Neuronal stem cell (in vitro differentiated cells): ENCODE data around the gene SPC24.

Experiments used
- DNase-seq: peaks from one replicate; pipeline ENCODE4 v3.0.0-alpha.2; 2013; ENCODE audit warnings: low spot score
- H2AFZ ChIP-seq: one replicate; pipeline ENCODE4 v1.6.1; 2013; ENCODE audit warnings: mild to moderate bottlenecking, low read length, inconsistent platforms
- H2AK5ac ChIP-seq: 2 replicates; pipeline ENCODE4 v1.6.1; 2013; ENCODE audit warnings: low read depth, mild to moderate bottlenecking, inconsistent platforms, low read length, moderate library complexity, mixed read lengths
- H2BK120ac ChIP-seq: 2 replicates; pipeline ENCODE4 v1.6.1; 2013; ENCODE audit warnings: low read depth, mild to moderate bottlenecking, inconsistent platforms, low read length, moderate library complexity, mixed read lengths
- H2BK12ac ChIP-seq: one replicate; pipeline ENCODE4 v1.6.1; 2013; ENCODE audit warnings: low read length, inconsistent platforms
- H2BK15ac ChIP-seq: 2 replicates; pipeline ENCODE4 v1.6.1; 2013; ENCODE audit warnings: mild to moderate bottlenecking, low read length, inconsistent platforms, mixed read lengths
- H2BK5ac ChIP-seq: one replicate; pipeline ENCODE4 v1.6.1; 2013; ENCODE audit warnings: inconsistent platforms, mild to moderate bottlenecking, low read length, moderate library complexity
- H3K14ac ChIP-seq: one replicate; pipeline ENCODE4 v1.6.1; 2013; ENCODE audit warnings: low read length, inconsistent platforms
- H3K18ac ChIP-seq: 2 replicates; pipeline ENCODE4 v1.6.1; 2013; ENCODE audit warnings: low read length, inconsistent platforms
- H3K23ac ChIP-seq: 2 replicates; pipeline ENCODE4 v1.6.1; 2013; ENCODE audit warnings: low read depth, mild to moderate bottlenecking, mixed read lengths, low read length, inconsistent platforms; ENCODE audit not compliant: poor library complexity
- H3K27ac ChIP-seq: replicated peaks from 3 replicates; pipeline ENCODE4 v1.5.1; 2013; ENCODE audit warnings: low read length, inconsistent platforms
- H3K27me3 ChIP-seq, 3 experiments: 2 replicates each; pipeline ENCODE4 v1.6.1; 2013; ENCODE audit warnings: low read length in 3 of 3, mild to moderate bottlenecking in 2 of 3, inconsistent platforms in 1 of 3, low read depth in 1 of 3, mixed read lengths in 1 of 3, moderate library complexity in 1 of 3; ENCODE audit not compliant: control insufficient read depth in 3 of 3, insufficient read depth in 3 of 3
- H3K36me3 ChIP-seq, 2 donors: replicated peaks in 1 of 2; 2 replicates each; pipeline ENCODE4 v1.6.1; 2013; ENCODE audit warnings: low read length in 2 of 2; ENCODE audit not compliant: control insufficient read depth in 2 of 2, insufficient read depth in 2 of 2
- H3K4ac ChIP-seq: 2 replicates; pipeline ENCODE4 v1.6.1; 2013; ENCODE audit warnings: inconsistent platforms, mild to moderate bottlenecking, low read length, moderate library complexity
- H3K4me1 ChIP-seq, 2 donors: 1 replicate in 1 of 2; 2 replicates in 1 of 2; pipeline ENCODE4 v1.6.1; 2013; ENCODE audit warnings: low read length in 2 of 2, low read depth in 1 of 2; ENCODE audit not compliant: control insufficient read depth in 2 of 2, insufficient read depth in 1 of 2
- H3K4me2 ChIP-seq: one replicate; pipeline ENCODE4 v1.6.1; 2013; ENCODE audit warnings: mild to moderate bottlenecking, low read length, inconsistent platforms; ENCODE audit not compliant: insufficient read depth, poor library complexity, severe bottlenecking
- H3K4me3 ChIP-seq, 2 donors: 2 replicates each; pipeline ENCODE4 v1.5.1; 2013; ENCODE audit warnings: low read length in 2 of 2, mild to moderate bottlenecking in 2 of 2, inconsistent platforms in 1 of 2, moderate library complexity in 1 of 2
- H3K79me1 ChIP-seq: one replicate; pipeline ENCODE4 v1.6.1; 2013; ENCODE audit warnings: low read depth, mild to moderate bottlenecking, inconsistent platforms, low read length, moderate library complexity
- H3K9ac ChIP-seq: one replicate; pipeline ENCODE4 v1.6.1; 2013; ENCODE audit warnings: mild to moderate bottlenecking, low read depth, low read length, inconsistent platforms; ENCODE audit not compliant: poor library complexity
- H3K9me3 ChIP-seq, 2 donors: replicated peaks in 1 of 2; 2 replicates each; pipeline versions ENCODE3 to v1.6.1; 2013; ENCODE audit warnings: low read length in 2 of 2, mild to moderate bottlenecking in 2 of 2, inconsistent platforms in 1 of 2, low read depth in 1 of 2, mixed read lengths in 1 of 2, moderate library complexity in 1 of 2; ENCODE audit not compliant: control insufficient read depth in 2 of 2, insufficient read depth in 1 of 2
- H4K8ac ChIP-seq: one replicate; pipeline ENCODE4 v1.6.1; 2013; ENCODE audit warnings: low read depth, mild to moderate bottlenecking, inconsistent platforms, low read length, moderate library complexity
- H4K91ac ChIP-seq: one replicate; pipeline ENCODE4 v1.6.1; 2013; ENCODE audit warnings: low read length, low read depth, mild to moderate bottlenecking, inconsistent platforms; ENCODE audit not compliant: poor library complexity
- WGBS, 2 donors: extraction: QIAGEN DNeasy Blood & Tissue Kit; methylation state at CpG; one replicate each; pipeline ENCODE4 v1.1.7; 2013; ENCODE audit warnings: missing lambda C conversion rate in 2 of 2, mixed read lengths in 1 of 2; ENCODE audit not compliant: insufficient read length in 2 of 2, insufficient replicate concordance in 1 of 2; ENCODE audit errors: extremely low coverage in 2 of 2; 5-methylcytosine and 5-hydroxymethylcytosine counted together

SPC24 gene

DNA sequence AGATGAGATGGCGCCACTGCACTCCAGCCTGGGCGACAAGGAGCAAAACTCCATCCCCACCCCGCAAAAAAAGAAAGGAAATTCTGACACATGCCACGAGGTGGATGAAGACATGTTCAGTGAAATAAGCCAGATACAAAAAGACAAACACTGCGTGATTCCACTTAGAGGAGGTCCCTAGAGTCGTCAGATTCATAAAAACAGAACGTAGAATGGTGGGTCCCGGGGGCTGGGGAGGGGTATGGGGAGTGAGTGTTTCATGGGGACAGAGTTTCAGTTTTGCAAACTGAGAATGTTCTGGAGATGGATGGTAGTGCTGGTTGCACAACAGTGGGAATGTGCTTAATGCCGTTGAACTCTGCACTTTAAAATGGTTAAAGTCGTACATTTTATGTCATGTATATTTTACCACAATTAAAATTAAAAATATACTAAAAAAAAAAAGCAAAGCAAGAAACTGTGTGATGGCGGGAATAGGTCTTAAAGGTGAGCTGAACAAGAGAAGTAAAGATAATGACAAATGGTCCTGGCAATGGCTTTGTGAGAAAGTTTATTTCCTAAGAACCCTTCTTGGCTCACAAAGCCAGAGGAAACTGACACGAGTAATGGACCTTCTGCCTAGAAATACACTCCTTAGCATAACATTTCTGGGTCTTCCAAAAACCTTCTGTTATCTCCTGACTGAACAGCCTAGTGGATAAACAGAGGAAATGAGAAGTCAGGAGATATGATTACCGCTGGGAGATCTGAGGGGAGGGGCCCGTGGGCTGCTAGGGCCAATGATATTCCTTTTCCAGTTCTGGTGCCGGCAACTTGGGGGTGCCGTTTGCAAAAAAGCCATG, 4.2 kb upstream of the SPC24 start:
- Histone ChIP-seq H3K9me3 (no peaks in the 10 kb centered on the region), H3K79me1 (peaks cover 4% of the 10 kb centered on the region), H2AFZ (no peak overlapping the region), H3K23ac (no peak overlapping the region), H3K4me1 (peaks cover 0 to 6% of the 10 kb centered on the region in 2 donors), H3K27me3 (no peaks in the 10 kb centered on the region), H3K4ac (no peak overlapping the region), H2BK15ac (no peak overlapping the region), H2AK5ac (no peak overlapping the region), H3K36me3 (no peaks in the 10 kb centered on the region), H2BK12ac (no peak overlapping the region), H2BK120ac (no peak overlapping the region), H3K27ac (no peak overlapping the region), H3K4me2 (no peak overlapping the region), H4K91ac (no peak overlapping the region), H3K4me3 (no peak overlapping the region), H2BK5ac (no peak overlapping the region), H4K8ac (no peak overlapping the region), H3K18ac (no peak overlapping the region), H3K9ac (no peak overlapping the region), H3K14ac (no peak overlapping the region)
- no peak for DNase-seq
- WGBS, 2 donors: no CpG with 5 or more reads among the region's 16 CpGs

DNA sequence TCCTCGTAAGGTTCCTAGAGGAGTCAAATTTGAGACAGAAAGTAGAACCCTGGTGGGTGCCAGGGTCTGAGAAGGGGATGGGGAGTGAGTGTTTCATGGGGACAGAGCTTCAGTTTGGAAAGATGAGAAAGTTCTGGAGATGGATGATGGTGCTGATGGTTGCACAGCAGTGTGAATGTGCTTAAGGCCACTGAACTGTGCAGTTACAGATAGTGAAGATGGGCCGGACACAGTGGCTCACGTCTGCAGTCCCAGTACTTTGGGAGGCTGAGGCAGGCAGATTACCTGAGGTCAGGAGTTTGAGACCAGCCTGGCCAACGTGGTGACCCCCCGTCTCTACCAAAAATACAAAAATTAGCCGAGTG, 917 bp downstream of the SPC24 start:
- no peak overlapping the region for H4K91ac ChIP-seq
- H4K8ac ChIP-seq: no peak overlapping the region
- H3K9ac ChIP-seq: no peak overlapping the region
- H3K14ac ChIP-seq: no peak overlapping the region
- no peak overlapping the region for H3K4ac ChIP-seq
- no peak overlapping the region for H2BK120ac ChIP-seq
- H2AFZ ChIP-seq: no peak overlapping the region
- H2BK12ac ChIP-seq: no peak overlapping the region
- no peaks in the 10 kb centered on the region for H3K27me3 ChIP-seq
- no CpG with 5 or more reads among the region's 6 CpGs for WGBS, 2 donors
- H2BK15ac ChIP-seq: no peak overlapping the region
- peak overlapping the region; percentile 82 to 95 for H3K4me3 ChIP-seq
- no peak overlapping the region for H3K27ac ChIP-seq
- no peak for DNase-seq
- H2AK5ac ChIP-seq: no peak overlapping the region
- peak overlapping the region; percentile 66 for H3K4me2 ChIP-seq
- peaks cover 2 to 31% of the 10 kb centered on the region in 2 donors for H3K36me3 ChIP-seq
- H3K9me3 ChIP-seq: no peaks in the 10 kb centered on the region
- H3K18ac ChIP-seq: no peak overlapping the region
- peaks cover 7% of the 10 kb centered on the region for H3K79me1 ChIP-seq
- H2BK5ac ChIP-seq: no peak overlapping the region
- H3K23ac ChIP-seq: no peak overlapping the region
- peaks cover 3 to 7% of the 10 kb centered on the region in 2 donors for H3K4me1 ChIP-seq

DNA sequence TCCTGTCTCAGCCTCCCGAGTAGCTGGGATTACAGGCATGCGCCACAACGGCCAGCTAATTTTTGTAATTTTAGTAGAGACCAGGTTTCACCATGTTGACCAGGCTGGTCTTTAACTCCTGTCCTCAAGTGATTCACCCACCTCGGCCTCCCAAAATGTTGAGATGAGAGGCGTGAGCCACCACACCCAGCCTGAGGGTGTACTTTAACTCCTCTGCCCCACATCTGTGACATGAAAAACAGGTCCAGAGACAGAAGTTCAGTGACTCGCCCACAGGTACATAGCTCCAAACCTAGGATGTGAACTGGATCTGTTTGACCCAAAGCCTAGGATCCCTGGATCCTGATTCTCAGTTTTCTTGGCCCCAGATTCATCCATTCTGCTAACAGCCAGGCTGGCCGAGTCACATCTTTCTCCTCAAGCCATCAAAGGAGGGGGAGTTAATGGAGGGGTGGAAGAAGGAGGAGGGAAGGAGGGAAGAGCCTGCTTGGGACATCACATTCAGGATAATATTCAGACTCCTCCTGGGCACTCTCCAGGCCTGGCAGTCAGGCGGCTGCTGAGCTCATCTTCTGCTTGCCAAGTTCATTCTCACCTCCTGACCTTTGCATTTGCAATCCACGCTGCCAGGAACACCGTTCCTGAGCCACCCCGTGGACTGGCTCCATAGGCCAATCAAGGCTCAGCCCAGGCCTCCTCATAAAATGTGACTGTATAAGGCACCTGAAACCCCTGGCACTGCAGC, 3.1 kb downstream of the SPC24 start:
- H3K79me1 ChIP-seq: peaks cover 7% of the 10 kb centered on the region
- no peak overlapping the region for H2BK5ac ChIP-seq
- H3K27ac ChIP-seq: no peak overlapping the region
- no peak overlapping the region for H2AFZ ChIP-seq
- H3K18ac ChIP-seq: no peak overlapping the region
- no peak overlapping the region for H4K91ac ChIP-seq
- H3K36me3 ChIP-seq: peaks cover 10 to 52% of the 10 kb centered on the region in 2 donors
- H2BK12ac ChIP-seq: no peak overlapping the region
- H3K27me3 ChIP-seq: no peaks in the 10 kb centered on the region
- WGBS, 2 donors: no CpG with 5 or more reads among the region's 11 CpGs
- no peak overlapping the region for H3K4me2 ChIP-seq
- no peak overlapping the region for H3K14ac ChIP-seq
- H3K4me1 ChIP-seq: peaks cover 3 to 7% of the 10 kb centered on the region in 2 donors
- H2AK5ac ChIP-seq: no peak overlapping the region
- no peak for DNase-seq
- no peak overlapping the region for H3K4ac ChIP-seq
- no peak overlapping the region for H3K9ac ChIP-seq
- no peak overlapping the region for H4K8ac ChIP-seq
- H2BK15ac ChIP-seq: no peak overlapping the region
- H3K23ac ChIP-seq: no peak overlapping the region
- no peak overlapping the region for H3K4me3 ChIP-seq
- H2BK120ac ChIP-seq: no peak overlapping the region
- no peaks in the 10 kb centered on the region for H3K9me3 ChIP-seq

DNA sequence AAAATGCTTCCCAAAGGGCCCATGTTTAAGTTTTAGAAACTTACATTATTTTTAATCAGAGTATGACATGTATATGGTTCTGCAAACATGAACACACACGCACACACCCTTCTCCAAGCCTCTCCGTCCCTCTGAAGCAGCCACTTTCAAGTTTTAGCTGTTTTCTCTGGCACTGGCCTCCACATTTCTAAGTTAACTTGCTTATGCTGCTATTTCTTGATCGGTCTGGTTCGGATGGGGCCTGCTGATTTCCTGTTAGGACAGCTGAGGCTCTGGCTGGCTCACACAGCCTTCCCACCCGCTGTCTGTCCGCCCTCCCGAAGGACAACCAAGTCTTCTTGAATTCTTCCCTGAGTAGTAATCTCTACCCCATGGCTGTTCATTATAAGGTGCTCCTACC, 4.4 kb downstream of the SPC24 start:
- H3K4ac ChIP-seq: no peak overlapping the region
- peaks cover 0 to under 1% of the 10 kb centered on the region in 2 donors for H3K9me3 ChIP-seq
- no peak overlapping the region for H2BK5ac ChIP-seq
- no peak overlapping the region for H2BK120ac ChIP-seq
- no peak overlapping the region for H3K4me3 ChIP-seq
- no CpG with 5 or more reads among the region's 7 CpGs for WGBS, 2 donors
- no peak for DNase-seq
- H3K18ac ChIP-seq: no peak overlapping the region
- H2AK5ac ChIP-seq: no peak overlapping the region
- H3K27me3 ChIP-seq: no peaks in the 10 kb centered on the region
- no peak overlapping the region for H2BK15ac ChIP-seq
- H3K36me3 ChIP-seq: peaks cover 13 to 63% of the 10 kb centered on the region in 2 donors
- no peak overlapping the region for H3K14ac ChIP-seq
- no peak overlapping the region for H3K9ac ChIP-seq
- H3K79me1 ChIP-seq: peaks cover 7% of the 10 kb centered on the region
- H3K23ac ChIP-seq: no peak overlapping the region
- no peak overlapping the region for H2AFZ ChIP-seq
- H3K4me1 ChIP-seq: peaks cover 3 to 7% of the 10 kb centered on the region in 2 donors
- no peak overlapping the region for H4K8ac ChIP-seq
- H3K27ac ChIP-seq: no peak overlapping the region
- H3K4me2 ChIP-seq: no peak overlapping the region
- no peak overlapping the region for H4K91ac ChIP-seq
- no peak overlapping the region for H2BK12ac ChIP-seq
